ENCODE measurements around the gene GAD1. TPM values are rescaled to one million over a fixed set of nuclear protein-coding genes. Genes with fewer than 3 reads are reported as not detected.

GAD1 gene
- total RNA-seq, 1 donor from 2014 or later, result not detected

DNA sequence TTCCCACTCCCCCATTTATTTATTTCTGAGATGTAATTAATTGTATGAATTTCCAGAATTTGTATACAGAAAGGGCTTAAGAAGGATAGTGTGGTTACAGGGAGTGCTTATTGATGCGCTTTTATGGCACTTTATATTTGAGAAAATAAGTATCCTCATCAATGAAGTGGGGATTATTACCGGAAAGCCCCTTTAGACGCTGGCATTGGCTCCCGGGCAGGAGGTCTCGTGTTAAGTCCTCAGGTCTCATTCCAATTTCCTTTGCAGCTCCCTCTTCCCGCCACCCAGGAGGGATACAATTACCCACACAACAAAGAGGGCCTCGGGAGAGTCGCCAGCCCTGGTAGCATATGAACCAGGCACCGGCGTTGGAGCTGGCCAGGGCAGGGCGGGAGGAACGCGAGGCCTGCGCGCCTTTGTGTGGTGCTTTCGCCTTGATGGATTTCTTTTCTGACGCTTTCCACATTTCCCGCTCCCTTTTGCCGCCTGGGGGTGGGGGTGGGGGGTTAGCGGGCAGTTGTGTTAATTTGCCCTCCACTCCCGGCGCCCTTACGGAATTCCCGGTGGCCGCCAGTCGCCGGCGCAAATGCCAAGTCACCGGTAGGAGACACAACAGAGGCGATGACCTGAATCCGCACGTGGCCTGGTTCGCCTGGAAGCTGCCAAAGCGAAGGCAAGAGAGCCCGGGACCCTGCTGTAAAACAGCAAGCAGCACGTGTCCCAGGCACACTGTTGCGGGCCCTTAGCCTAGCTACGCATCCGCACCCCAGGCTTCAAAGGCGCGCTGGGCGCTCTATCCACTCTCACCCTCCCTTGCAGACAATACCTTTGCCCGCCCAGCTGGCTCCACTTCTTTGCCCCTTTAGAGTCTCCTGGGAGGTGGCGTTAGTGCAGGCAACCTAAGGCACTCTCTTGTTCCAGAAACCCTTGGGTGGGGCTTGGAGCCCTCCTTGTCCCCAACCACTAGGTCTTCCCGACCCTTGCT, 3.3 kb downstream of the GAD1 start:
- Histone ChIP-seq H3K9me3 (no peaks in the 10 kb centered on the region), H3K27me3 (ENCODE audit: low read depth) (peaks cover 98% of the 10 kb centered on the region), H3K4me1 (peaks cover 82% of the 10 kb centered on the region), H3K36me3 (no peaks in the 10 kb centered on the region), H3K27ac (no peak overlapping the region), H3K4me3 (peak overlapping the region; percentile 31)
- ATAC-seq (no peak), DNase-seq (no peak)
- intact Hi-C loops (cut with DNase I), result loop anchor here (10.0 kb wide), 1 partner anchor 335 kb away; no protein-coding TSS in a partner anchor
- TF ChIP-seq, protein P1, sequence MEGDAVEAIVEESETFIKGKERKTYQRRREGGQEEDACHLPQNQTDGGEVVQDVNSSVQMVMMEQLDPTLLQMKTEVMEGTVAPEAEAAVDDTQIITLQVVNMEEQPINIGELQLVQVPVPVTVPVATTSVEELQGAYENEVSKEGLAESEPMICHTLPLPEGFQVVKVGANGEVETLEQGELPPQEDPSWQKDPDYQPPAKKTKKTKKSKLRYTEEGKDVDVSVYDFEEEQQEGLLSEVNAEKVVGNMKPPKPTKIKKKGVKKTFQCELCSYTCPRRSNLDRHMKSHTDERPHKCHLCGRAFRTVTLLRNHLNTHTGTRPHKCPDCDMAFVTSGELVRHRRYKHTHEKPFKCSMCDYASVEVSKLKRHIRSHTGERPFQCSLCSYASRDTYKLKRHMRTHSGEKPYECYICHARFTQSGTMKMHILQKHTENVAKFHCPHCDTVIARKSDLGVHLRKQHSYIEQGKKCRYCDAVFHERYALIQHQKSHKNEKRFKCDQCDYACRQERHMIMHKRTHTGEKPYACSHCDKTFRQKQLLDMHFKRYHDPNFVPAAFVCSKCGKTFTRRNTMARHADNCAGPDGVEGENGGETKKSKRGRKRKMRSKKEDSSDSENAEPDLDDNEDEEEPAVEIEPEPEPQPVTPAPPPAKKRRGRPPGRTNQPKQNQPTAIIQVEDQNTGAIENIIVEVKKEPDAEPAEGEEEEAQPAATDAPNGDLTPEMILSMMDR (IDR thresholded peaks at IDR 0.05), result no peak

DNA sequence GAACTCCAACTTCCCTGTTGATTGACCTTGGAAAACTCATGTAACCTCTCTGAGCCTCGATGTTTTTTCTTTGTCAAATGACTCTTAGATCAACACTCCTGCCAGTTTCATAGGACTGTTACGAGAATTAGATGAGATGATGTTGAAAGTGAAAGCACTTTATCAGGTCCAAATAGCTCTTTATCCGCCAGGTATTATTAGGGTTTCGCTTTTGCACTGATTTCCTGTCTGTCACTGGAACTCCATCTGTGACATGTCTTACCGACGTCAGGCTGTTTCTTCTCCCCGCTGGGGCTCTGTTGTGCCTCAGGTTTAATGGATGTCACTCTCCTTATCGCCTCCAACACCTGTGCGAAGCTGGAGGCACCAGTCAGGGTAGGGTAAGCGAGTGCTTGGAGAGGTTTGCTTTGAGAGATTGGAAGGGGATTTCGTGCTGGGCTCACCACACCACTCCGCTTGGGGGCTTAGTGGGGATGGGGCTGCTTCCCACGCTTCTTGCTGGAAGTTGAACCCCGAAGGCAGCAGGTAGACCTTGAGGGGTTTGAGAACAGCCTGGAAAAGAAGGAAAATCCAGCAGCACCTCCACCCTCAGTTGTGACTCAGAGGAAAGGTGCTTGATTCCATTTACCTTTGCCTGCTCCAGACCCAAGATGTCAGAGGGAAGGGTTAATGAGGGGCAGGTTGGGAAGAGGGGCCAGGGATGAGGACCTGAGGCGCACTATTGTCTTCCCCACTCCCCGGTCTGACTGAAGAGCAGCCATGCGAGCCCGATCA, 4.3 kb downstream of the GAD1 start:
- no peak for ATAC-seq
- DNase-seq, result no peak
- no peak overlapping the region for H3K27ac ChIP-seq
- H3K4me1 ChIP-seq, result peaks cover 73% of the 10 kb centered on the region
- no peaks in the 10 kb centered on the region for H3K36me3 ChIP-seq
- intact Hi-C loops (cut with DNase I), result no loop called here
- TF ChIP-seq, protein P1 (IDR thresholded peaks at IDR 0.05), result no peak
- no peaks in the 10 kb centered on the region for H3K9me3 ChIP-seq
- peak overlapping the region; percentile 31 for H3K4me3 ChIP-seq
- peaks cover 98% of the 10 kb centered on the region for H3K27me3 ChIP-seq (ENCODE audit: low read depth)

DNA sequence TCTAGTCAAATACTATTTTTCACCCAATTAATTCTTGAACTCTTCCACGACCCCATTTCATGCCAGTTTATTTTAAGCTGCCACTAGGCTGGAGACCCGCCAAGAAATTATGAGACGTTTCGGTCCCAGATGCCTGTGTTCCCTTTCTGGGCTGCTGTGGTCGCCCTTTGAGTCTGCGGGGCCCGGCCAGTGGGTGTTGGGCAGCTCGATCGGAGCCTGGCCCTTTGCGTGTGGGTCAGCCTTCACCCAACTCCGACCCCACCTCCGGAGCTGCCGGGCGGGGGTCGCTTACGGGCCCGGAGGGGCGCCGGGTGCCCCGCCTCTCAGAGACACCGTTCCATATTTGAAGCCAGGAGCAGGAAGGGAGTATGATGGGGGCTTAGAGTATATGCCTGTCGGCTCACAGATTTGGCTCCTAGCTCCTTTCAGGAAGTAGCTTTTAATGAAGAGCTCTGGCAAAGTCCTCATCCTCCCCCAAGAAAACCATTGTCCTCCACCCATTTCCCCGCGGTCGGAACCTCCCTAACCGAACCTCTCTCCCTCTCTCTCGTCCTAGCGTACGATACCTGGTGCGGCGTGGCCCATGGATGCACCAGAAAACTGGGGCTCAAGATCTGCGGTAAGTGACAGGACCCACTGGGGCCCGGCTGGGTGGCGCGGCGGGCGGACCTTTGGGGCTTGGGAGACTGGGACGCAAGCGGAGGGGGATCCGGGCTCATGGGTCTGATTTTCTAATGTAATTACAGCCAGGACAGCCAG, 5.0 kb downstream of the GAD1 start:
- Histone ChIP-seq H3K4me1 (peaks cover 65% of the 10 kb centered on the region), H3K36me3 (no peaks in the 10 kb centered on the region), H3K9me3 (no peaks in the 10 kb centered on the region), H3K4me3 (peak overlapping the region; percentile 13), H3K27me3 (ENCODE audit: low read depth) (peaks cover 96% of the 10 kb centered on the region), H3K27ac (no peak overlapping the region)
- DNase-seq, result no peak
- TF ChIP-seq, protein P1 (IDR thresholded peaks at IDR 0.05), result no peak
- no peak for ATAC-seq
- intact Hi-C loops (cut with DNase I), result no loop called here

DNA sequence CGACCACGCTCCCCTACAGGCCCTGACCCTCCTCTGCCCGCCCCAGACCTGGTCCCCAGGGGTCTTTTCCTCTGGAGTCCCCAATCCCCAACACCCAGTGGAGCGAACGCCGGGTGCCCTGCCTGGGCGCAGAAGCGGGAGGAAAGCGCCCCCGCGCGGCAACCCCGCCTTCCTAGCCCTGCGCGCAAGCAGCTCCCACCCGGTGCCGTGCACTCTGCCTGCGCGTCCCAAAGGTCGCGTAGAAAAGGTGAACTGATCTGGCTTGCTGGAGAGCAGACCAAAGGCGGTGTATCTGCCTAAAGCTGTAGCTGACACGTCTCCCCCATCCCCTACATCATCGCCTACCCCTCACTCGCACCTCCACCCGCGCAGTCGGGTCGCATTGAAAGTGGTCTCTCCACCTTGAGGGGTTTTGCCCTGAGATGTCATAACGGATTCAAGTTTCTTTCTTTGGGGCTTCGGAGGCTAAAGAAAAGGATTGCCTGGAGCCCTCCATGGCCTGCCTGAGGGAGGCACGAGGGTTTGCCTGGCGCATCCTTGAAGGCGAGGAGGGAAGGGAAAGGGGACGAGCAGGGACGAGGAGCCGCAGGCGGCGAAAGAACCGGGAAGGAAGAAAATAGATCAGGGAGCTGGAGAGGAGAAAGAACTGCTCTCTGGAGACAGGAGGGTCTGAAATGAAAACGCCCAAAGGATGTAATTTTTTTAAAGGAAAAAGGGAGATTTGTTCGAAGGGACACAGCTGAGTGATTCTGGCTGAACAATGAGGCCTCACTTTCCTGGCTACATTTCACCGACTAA, 5.8 kb downstream of the GAD1 start:
- ATAC-seq, result peak in 1 of 2 donors; percentile 8
- intact Hi-C loops (cut with DNase I), result no loop called here
- Histone ChIP-seq H3K4me3 (peak overlapping the region; percentile 36), H3K27me3 (ENCODE audit: low read depth) (peaks cover 95% of the 10 kb centered on the region), H3K36me3 (no peaks in the 10 kb centered on the region), H3K27ac (no peak overlapping the region), H3K4me1 (peaks cover 57% of the 10 kb centered on the region), H3K9me3 (no peaks in the 10 kb centered on the region)
- DNase-seq, result no peak
- TF ChIP-seq, protein P1 (IDR thresholded peaks at IDR 0.05), result peak; percentile 16
